HUES64 (cell line): ENCODE data around the gene OAS3.
"Not testable (repeated sequence)": the region's sequence is repeated elsewhere in the genome, so short reads cannot be mapped to it uniquely, and the experiment has no call there.

Source experiments
- H3K27ac ChIP-seq: 2 replicates; pipeline ENCODE4 v1.7.0; 2013; ENCODE audit warnings: low read depth, low read length, inconsistent platforms
- H3K27me3 ChIP-seq: 2 replicates; pipeline ENCODE4 v1.6.1; 2013; ENCODE audit warnings: mild to moderate bottlenecking, low read length; ENCODE audit not compliant: insufficient read depth
- H3K36me3 ChIP-seq: 2 replicates; pipeline ENCODE4 v1.6.1; 2013; ENCODE audit warnings: mild to moderate bottlenecking, low read length; ENCODE audit not compliant: insufficient read depth
- H3K4me1 ChIP-seq: 2 replicates; pipeline ENCODE4 v1.6.1; 2013; ENCODE audit warnings: mild to moderate bottlenecking, low read length, moderate library complexity; ENCODE audit not compliant: insufficient read depth
- H3K4me3 ChIP-seq: 2 replicates; pipeline ENCODE4 v1.5.1; 2013; ENCODE audit warnings: mild to moderate bottlenecking, low read length, moderate library complexity
- H3K9ac ChIP-seq: 2 replicates; pipeline ENCODE4 v1.6.1; 2013; ENCODE audit warnings: mild to moderate bottlenecking, low read depth, low read length
- H3K9me3 ChIP-seq: 2 replicates; pipeline ENCODE4 v1.6.1; 2013; ENCODE audit warnings: low read depth, low read length; ENCODE audit not compliant: insufficient read depth
- WGBS: fragments of 150-250, 120-280 bp; methylation state at CpG from one replicate; pipeline ENCODE4 v1.1.7; 2013; ENCODE audit warnings: missing lambda C conversion rate; 5-methylcytosine and 5-hydroxymethylcytosine counted together

Gene OAS3

DNA sequence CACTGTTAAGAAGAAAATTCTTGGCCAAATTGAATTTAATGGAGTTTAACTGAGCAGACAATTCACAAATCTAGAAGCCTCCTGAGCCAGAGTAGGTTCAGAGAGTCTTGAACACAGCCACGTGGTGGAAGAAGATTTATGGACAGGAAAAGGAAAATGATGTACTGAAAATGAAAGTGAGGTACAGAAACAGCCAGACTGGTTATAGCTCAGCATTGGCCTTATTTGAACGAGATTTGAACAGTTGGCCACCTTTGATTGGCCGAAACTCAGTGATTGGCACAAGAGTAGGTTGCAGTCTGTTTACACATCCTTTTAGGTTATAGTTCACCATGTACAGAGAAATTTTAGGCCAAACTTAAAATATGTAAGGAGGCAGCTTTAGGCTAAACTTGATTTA lies 50.0 kb downstream of the OAS3 start:
- no peak overlapping the region for H3K27ac ChIP-seq
- no peaks in the 10 kb centered on the region for H3K36me3 ChIP-seq
- 90% methylated on average over 3 of the region's 3 CpGs for WGBS
- no peaks in the 10 kb centered on the region; the same call in 1 of the 2 replicates for H3K4me1 ChIP-seq
- H3K27me3 ChIP-seq = no peaks in the 10 kb centered on the region
- no peak overlapping the region for H3K4me3 ChIP-seq
- peaks cover 5% of the 10 kb centered on the region; the same call in 1 of the 2 replicates for H3K9me3 ChIP-seq
- no peak overlapping the region for H3K9ac ChIP-seq

DNA sequence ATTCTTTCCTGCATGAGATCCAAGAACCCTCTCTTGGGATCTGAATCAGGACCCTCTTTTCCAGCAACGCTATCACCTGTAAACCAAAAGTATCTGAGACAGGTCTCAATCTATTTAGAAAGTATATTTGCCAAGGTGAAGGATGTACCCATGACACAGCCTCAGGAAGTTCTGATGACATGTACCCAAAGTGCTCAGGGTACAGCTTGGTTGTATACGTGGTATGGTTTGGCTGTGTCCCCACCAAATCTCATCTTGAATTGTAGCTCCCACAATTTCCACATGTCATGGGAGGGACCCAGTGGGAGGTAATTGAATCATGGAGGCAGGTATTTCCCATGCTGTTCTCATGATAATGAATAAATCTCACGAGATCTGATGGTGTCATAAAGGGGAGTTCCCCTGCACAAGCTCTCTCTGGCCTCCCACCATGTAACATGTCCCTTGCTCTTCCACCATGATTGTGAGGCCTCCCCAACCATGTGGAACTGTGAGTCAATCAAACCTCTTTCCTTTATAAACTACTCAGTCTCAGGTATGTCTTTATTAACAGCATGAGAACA lies 50.6 kb downstream of the OAS3 start:
- not testable (repeated sequence) for H3K9ac ChIP-seq, H3K27ac ChIP-seq, H3K27me3 ChIP-seq, H3K36me3 ChIP-seq, H3K4me3 ChIP-seq, H3K9me3 ChIP-seq, H3K4me1 ChIP-seq
- WGBS = 81% methylated on average over 3 of the region's 3 CpGs

DNA sequence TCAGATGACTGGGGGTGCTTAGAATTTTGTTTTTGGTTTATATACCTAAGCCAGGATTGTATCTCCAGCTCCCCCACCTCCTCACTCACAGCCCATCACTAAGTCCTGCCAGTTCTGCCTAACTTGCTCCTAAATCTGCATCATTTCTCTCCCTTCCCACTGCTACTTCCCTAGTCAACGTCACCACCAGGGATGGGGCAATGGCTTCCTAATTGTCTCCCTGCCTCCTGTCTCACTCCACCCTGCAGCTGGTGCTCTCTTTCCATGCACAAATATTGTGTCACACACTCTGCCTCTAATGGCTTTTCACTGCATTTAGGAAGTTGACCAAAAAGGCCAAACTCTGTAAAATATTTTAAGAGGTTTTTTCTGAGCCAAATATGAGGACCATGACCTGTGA lies 51.5 kb downstream of the OAS3 start:
- peaks cover under 1% of the 10 kb centered on the region; the same call in 1 of the 2 replicates for H3K9me3 ChIP-seq
- H3K27me3 ChIP-seq = no peaks in the 10 kb centered on the region
- H3K27ac ChIP-seq = no peak overlapping the region; the same call in 1 of the 2 replicates
- no peak overlapping the region for H3K9ac ChIP-seq
- no peak overlapping the region for H3K4me3 ChIP-seq
- H3K4me1 ChIP-seq = no peaks in the 10 kb centered on the region; the same call in 1 of the 2 replicates
- WGBS = 84% methylated on average over 1 of the region's 1 CpG
- H3K36me3 ChIP-seq = no peaks in the 10 kb centered on the region

DNA sequence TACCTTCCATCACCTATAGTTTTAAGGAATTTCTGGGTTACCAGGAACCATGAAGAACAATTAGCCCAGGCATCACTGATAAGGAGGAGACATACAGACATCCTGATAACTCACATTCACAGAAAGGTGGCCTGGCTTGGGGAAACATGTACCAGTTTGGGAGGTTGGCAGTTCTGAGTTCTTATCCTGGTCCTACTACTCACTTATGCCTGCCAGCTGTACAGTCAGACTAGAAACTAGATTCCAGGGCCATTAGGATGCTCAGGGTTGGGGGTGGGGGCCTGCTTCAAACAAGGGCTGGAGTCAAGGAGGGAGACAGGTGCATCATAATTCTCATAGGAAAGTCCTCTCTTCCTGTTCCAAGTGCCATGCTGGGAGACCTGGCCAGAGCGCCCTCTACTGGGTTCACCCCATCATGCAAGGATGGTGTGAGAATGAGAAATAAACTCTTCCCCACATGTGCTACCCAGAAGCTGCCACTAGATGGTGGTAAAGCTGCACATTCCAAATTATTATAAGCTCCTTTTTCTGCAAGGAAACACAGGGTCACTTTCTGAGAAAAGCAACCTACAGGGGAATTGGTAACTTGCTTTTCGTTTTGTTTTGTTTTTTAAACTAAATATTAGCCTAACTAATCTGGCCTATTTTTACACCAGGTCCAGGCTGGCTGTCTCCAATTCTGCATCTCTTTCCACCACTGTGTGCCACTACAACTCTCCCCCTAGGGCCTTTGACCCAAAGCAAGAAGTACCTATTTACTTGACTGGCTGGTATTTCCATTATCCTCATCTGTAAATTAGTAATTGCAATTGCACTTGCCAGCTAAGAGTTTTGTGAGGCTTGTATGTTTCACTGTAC lies 54.5 kb downstream of the OAS3 start:
- no peaks in the 10 kb centered on the region for H3K9me3 ChIP-seq
- H3K36me3 ChIP-seq = no peaks in the 10 kb centered on the region
- H3K4me1 ChIP-seq = no peaks in the 10 kb centered on the region; the same call in 1 of the 2 replicates
- H3K27ac ChIP-seq = no peak overlapping the region
- no peak overlapping the region for H3K4me3 ChIP-seq
- 0% methylated on average over 1 of the region's 2 CpGs for WGBS
- no peak overlapping the region for H3K9ac ChIP-seq
- H3K27me3 ChIP-seq = no peaks in the 10 kb centered on the region

DNA sequence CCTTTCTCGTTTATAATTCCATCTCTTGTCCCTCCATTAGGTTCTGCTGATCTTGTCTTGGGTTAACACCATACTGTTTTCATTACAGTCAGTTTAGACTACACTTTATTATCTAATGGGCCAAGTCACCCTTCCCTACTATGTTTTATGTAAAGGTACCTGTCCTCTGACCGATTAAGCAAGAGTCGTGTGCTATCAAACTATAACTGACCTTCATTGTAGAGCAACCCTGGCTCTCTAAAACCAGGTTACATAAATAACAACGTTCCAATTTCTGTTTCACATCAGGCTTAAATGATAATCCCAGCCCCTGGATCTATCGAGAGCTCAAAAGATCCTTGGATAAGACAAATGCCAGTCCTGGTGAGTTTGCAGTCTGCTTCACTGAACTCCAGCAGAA lies 56.7 kb downstream of the OAS3 start:
- Histone ChIP-seq H3K9ac (no peak overlapping the region), H3K4me3 (no peak overlapping the region), H3K36me3 (no peaks in the 10 kb centered on the region), H3K27me3 (no peaks in the 10 kb centered on the region), H3K4me1 (no peaks in the 10 kb centered on the region; the same call in 1 of the 2 replicates), H3K9me3 (no peaks in the 10 kb centered on the region), H3K27ac (no peak overlapping the region)
- 88% methylated on average over 5 of the region's 5 CpGs for WGBS

DNA sequence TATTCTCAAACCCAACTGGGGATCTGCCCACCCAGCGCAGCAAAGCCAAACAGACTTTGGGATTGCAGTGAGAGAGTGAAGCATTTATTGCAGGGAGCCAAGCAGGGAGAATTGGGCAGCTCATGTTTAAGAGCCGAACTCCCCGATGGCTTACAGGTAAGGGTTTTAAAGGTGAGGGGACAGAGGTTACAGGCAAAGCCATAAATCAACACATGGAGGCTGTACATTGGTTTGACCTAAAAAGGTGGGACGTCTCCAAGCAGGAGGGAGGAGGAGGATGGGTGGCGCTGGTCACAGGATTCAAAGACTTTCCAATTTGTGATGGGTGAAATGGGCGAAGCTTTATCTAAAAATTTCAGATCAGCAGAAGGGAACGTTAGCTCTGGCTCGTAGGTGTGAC lies 58.2 kb downstream of the OAS3 start:
- no peaks in the 10 kb centered on the region for H3K27me3 ChIP-seq
- H3K4me1 ChIP-seq = no peaks in the 10 kb centered on the region
- H3K27ac ChIP-seq = no peak overlapping the region
- no peaks in the 10 kb centered on the region for H3K36me3 ChIP-seq
- H3K9me3 ChIP-seq = no peaks in the 10 kb centered on the region
- no peak overlapping the region for H3K4me3 ChIP-seq
- no peak overlapping the region for H3K9ac ChIP-seq
- WGBS = 90% methylated on average over 8 of the region's 8 CpGs

DNA sequence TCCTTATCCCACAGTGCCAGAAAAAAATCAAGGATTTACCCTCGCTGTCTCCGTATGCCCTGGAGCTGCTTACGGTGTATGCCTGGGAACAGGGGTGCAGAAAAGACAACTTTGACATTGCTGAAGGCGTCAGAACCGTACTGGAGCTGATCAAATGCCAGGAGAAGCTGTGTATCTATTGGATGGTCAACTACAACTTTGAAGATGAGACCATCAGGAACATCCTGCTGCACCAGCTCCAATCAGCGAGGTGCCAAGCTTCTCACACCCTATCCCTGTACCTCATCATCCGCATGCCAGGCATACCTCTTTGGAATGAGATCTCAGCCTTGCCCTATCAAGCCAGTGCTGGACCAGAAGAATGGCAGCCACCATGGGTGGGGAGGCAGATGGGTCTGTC lies 59.2 kb downstream of the OAS3 start:
- Histone ChIP-seq H3K9me3 (no peaks in the 10 kb centered on the region), H3K9ac (no peak overlapping the region), H3K4me1 (no peaks in the 10 kb centered on the region), H3K27me3 (no peaks in the 10 kb centered on the region), H3K27ac (no peak overlapping the region), H3K4me3 (no peak overlapping the region), H3K36me3 (no peaks in the 10 kb centered on the region)
- 95% methylated on average over 7 of the region's 7 CpGs for WGBS

DNA sequence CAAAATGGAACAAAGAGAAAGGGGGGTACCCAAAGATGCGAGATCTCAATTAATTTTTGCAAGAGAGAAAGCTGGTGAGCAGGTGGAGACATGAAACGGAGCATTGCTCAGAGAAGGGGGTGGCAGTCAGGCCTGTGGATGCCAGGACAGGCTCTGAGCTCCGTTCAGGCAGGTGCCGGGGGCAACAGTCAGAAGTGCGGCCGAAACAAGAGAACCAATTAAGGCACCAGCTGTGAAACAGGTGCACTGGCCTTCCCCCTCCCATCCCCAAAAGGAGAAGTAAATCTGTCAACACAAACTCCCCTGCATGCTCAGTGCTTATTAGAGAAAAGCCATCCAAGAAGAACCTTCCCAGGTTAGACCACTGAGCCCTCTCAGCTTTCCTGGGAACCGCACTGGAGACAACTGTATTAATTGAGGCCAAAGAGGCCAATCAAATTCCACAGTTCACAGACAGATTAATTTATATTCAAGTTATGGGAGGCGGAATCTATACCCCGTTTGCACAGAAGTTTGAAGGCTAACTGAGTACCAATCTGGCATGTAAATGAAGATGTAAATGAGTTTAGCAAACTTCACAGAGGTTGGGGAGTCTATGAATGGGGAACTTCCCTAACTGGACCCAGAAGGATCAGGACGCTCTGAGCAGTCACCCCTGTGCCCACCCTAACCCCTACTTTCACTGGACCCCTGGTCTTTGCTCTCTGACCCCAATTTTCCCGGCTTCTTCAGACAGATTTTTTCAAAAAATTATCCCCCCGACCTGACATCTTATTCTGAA lies 60.9 kb downstream of the OAS3 start:
- Histone ChIP-seq H3K36me3 (no peaks in the 10 kb centered on the region), H3K27me3 (no peaks in the 10 kb centered on the region), H3K9ac (no peak overlapping the region), H3K4me3 (no peak overlapping the region), H3K9me3 (no peaks in the 10 kb centered on the region), H3K4me1 (no peaks in the 10 kb centered on the region), H3K27ac (no peak overlapping the region)
- WGBS = 87% methylated on average over 12 of the region's 12 CpGs

DNA sequence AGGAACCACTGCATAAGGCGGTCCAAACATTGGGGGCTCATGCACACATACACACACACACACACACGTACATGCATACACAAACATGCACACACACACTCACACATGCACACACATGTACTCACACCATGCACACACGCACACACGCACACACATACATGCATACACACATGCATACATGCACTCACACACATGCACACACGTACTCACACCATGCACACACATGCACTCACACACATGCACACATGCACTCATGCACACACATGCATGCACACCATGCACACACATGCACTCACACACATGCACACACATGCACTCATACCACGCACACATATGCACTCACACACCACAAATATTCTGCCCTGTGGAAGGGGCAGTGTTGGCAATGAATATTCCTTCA lies 62.2 kb downstream of the OAS3 start:
- no peaks in the 10 kb centered on the region for H3K9me3 ChIP-seq
- WGBS = 91% methylated on average over 6 of the region's 6 CpGs
- H3K27ac ChIP-seq = no peak overlapping the region
- no peak overlapping the region for H3K4me3 ChIP-seq
- H3K9ac ChIP-seq = no peak overlapping the region
- H3K27me3 ChIP-seq = no peaks in the 10 kb centered on the region
- no peaks in the 10 kb centered on the region for H3K4me1 ChIP-seq
- H3K36me3 ChIP-seq = no peaks in the 10 kb centered on the region

DNA sequence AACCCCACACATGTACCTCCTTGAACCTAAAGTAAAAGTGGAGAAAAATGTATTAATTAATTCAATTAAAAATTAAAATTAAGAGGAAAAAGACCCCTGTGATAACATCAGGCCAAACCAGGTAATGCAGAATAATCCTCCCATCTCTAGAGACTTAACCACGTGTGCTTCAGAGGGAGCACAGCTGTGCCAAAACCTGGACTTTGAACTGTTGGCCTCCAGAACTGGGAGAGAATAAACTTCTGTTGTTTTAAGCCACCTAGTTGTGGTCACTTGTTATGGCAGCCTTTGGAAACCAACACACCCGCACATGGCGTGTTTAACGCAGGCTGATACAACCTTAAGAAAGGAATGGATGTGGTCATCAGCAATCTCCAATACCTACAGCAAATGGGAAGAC lies 63.9 kb downstream of the OAS3 start:
- WGBS = 91% methylated on average over 4 of the region's 4 CpGs
- H3K9ac ChIP-seq = no peak overlapping the region
- no peaks in the 10 kb centered on the region for H3K4me1 ChIP-seq
- H3K27me3 ChIP-seq = no peaks in the 10 kb centered on the region
- no peak overlapping the region for H3K4me3 ChIP-seq
- H3K27ac ChIP-seq = no peak overlapping the region
- H3K36me3 ChIP-seq = no peaks in the 10 kb centered on the region
- no peaks in the 10 kb centered on the region for H3K9me3 ChIP-seq

DNA sequence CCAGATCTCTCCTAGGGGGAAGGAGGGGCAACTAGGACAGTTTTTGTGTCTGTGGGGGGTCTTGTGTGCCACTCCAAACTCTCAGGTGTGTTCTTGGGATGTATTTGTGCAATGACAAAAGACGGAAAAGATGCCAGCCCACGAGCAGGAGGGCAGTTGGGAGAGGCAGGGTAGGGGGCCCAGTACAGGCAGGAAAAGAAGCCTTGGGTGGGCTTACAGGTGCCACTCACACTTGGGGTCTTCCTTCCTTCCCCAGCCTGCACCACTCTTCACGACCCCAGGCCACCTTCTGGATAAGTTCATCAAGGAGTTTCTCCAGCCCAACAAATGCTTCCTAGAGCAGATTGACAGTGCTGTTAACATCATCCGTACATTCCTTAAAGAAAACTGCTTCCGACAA lies 64.4 kb downstream of the OAS3 start:
- H3K4me1 ChIP-seq = no peaks in the 10 kb centered on the region
- H3K36me3 ChIP-seq = no peaks in the 10 kb centered on the region
- no peaks in the 10 kb centered on the region for H3K27me3 ChIP-seq
- H3K9ac ChIP-seq = no peak overlapping the region
- no peaks in the 10 kb centered on the region for H3K9me3 ChIP-seq
- no peak overlapping the region for H3K27ac ChIP-seq
- no peak overlapping the region for H3K4me3 ChIP-seq
- WGBS = 90% methylated on average over 5 of the region's 5 CpGs
